ENCODE results near the gene SLCO2B1.

Gene SLCO2B1

DNA sequence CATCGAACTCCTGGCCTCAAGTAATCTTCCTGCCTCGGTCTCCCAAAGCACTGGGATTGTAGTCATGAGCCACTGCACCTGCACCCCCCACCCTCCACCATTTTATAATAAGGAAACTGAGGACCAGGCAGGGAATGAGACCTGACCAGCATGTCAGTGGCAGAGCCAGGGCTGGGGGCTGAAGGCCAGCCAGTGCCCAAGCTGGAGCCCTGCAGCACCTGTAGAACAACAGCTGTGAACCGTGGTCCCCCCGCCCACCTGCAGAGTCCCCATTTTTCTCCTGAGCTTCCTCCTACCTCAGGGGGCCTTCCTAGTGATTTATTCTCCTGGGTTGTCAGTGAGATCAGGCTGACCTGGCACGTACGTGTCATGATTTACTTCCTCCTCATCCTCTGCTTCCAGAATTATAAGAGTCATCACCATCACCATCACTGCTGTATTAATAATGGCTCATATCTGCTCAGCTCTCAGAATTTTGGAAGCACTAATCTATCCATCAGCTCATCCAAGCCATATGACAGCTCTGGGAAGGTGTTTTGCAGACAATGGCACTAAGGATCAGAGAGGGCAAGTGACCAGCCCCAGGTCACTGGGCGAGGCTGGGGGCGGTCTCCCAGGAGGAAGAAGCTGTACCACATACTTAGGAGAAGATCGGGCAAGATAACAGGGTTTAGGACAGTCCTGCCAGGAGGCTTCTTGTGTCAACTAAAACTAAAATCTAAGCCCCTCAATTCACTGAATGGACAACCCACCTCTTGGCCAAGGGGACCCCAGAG, 5.5 kb upstream of the SLCO2B1 start:
- DNase-seq (ENCODE audit: low spot score): no peak

DNA sequence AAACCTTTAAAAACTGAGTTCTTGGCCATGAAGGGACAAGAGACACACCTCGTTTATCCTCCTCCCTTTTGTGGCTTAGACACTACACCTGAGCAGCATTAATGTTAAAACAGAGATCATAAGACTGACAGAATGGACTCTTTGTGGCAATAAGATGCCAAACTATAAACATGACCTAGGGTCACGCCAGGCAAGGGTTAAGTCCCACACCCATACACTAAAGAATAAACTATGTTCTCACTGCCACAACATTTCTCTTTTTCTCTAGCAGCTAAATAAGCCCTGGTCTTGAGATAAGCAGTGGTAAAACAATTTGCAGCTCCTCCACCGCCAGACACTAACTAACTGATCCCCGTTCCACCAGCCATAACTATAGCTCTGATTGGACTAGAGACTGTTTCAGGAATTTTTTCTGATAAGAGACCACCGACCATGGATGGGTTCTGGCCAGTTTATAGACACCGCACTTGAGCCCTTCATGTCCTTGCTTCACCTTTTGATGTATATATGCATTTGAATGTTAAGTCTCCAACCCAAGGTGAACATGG, 4.9 kb upstream of the SLCO2B1 start:
- no peak for DNase-seq (ENCODE audit: low spot score)

DNA sequence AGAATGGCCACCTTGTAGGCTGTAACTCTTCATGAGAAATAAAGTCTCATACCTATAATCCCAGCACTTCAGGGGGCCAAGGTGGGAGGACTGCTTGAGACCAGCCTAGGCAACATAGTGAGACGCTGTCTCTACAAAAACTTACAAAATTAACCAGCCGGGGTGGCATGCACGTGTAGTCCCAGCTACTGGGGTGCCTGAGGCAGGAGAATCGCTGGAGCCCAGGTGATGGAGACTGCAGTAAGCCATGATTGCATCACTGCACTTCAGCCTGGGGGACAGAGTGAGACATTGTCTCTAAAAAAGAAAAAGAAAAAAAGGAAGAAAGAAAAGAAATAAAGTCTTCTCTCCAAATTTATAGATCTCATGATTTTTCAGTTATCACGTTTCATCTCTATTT, 4.2 kb upstream of the SLCO2B1 start:
- no peak for DNase-seq (ENCODE audit: low spot score)

DNA sequence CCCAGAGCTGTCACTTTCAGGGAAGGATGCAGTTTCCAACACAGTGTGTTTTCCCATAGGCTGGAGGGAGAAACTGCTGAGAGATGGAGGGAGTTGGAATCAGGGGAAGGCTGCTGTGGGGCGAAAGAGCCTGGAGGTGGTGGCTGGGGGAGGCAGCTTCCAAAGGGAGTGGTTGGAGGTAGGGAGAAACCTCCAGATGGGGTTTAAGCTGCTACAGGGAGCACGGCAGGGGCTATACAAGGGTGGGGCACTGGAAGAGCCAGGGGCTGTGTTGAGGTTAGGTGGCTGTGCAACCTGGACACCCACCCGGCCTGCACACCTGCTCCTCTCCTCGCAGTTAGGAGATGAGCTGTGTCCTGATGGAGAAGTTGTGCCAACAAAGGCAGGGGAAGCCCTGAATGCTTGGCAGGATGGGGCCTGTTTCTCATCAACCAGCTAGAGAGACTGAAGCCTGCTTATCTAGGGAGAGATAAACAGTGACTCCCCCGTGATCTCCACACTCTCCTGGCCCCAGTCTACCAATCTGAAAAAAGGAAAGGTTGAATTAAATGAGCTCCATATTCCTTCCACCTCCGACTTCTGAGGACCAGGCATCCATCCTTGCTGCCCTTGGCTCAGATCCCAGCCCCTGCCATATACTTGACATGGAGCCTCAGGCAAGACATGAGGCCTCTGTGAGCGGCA, 3.6 kb upstream of the SLCO2B1 start:
- no peak for DNase-seq (ENCODE audit: low spot score)

DNA sequence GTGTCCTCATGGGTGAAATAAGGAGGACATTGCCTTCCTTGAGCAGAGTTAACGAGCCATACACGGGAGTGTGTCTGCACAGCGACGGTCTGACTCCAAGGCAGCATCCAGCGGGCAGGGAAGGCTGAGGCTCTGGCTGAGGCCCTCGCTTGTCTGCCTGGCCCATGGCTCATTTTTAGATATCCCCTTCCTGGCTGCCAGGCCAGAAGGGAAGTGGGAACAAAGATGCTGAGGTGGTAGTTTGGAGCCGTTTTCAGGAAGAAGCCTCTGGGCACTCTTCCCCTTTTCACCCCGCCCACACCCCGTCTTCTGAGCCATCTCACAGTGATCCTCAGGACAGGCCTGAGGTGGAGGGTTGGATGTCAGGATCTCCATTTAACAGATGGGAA, 3.0 kb upstream of the SLCO2B1 start:
- DNase-seq (ENCODE audit: low spot score): peak; percentile 46

DNA sequence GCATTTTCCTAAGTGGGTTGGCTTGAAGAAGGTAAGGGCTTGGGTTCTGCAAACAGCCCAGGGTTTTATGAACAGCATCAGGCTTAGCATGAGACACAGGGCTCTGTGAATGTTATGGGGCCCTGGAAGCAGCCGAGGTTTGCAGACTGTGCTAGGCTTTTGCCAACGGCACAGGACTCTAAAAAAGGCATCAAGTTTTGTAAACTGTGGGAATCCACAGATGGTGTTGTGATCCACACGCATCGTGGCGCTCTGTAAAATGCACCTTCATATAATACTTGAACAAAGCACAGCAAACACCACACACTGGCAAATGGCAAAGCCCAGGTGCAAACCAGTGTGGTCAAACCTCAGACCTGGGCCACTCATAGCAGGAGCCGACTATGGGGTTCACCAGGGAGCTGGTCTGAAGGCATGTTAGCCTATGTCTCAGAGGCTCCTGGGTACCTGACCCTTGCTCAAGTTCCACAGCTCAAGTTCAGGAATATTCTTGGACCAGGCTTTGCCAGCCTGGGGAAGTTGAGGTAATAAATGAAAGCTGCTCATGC, 2.4 kb upstream of the SLCO2B1 start:
- no peak for DNase-seq (ENCODE audit: low spot score)

DNA sequence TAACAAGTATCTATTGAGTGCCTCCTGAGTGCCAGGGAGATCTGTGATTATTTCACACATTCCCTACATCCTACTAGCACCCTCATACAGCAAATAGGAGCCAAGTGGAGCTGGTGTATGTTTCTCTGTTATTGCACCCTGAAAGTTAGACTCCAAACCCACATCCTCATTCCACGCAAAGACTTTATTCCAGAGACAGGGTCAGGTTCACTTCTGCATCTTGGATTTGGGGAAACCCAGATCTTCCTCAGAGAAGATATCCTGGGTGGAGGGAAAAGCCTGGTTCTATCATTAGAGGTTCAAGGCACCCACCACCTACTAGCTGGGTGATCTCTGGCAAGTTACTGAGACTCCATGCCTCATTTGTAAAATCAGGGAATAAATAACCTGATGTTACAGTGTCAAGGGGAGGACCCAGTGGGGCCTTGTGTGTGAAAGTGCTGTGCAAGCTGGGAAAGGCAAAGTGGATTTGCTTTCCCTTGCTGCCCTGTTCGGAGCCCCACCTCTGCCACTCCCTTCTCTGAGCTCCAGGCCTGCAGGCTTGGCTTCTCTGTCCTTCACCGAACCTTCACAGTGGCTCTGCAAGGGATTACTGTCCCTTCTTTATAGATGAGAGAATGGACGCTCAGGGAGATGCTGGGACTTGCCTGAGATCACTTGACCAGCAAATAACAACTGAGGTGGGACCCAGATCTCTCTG, 991 bp upstream of the SLCO2B1 start:
- no peak for DNase-seq (ENCODE audit: low spot score)

DNA sequence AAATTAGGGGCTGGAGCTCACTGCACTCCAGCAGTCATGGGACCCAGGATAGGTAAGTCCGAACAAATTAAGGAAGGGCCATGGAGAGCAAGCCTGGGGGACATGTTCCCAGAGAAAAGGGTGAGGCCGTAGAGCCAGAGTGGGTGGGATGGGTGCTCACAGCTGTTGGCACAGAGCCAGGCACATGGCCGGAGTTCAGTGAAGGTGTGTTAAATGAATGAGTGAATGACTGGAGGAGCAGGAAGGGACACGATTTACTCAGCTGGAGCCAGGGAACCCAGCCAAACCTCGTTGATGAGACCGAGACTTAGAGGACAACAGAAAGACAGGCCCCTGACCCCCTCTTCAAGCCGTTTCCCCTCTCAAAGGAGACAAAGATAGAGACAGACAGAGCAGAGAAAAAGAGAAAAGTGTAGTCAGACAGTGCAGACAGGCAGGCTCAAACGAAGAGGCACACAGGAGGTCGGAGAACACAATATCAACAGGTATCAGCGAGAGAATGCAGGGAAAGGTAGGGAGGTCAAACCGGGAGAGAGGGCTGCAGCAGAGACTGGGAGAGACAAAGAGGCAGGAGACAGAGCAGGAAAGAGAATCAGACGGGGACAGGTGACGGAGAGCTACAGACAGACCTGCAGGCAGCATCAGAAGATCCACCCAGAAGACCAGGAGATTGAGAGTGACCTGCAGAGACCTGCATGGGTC, 590 bp downstream of the SLCO2B1 start:
- no peak for DNase-seq (ENCODE audit: low spot score)

DNA sequence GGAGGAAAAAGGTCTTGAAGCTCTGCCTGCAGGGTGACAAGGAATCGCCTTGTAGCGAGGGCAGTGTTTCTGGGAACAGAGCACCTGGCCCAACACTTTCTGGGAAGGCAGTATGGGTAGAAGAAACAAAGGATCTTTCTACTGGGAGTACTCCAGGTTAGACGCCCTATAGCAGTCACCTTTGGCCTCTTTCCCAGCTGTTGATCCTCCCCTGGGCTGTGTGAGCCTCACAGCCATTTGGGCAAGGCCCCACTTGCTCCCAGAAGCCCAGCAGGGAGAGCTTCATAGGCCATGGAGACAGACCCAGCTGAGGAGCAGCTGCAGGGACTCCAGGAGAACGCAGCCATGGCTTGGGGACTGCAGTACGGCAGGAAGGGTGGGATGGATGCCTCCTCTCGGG, 1.2 kb downstream of the SLCO2B1 start:
- no peak for DNase-seq (ENCODE audit: low spot score)

DNA sequence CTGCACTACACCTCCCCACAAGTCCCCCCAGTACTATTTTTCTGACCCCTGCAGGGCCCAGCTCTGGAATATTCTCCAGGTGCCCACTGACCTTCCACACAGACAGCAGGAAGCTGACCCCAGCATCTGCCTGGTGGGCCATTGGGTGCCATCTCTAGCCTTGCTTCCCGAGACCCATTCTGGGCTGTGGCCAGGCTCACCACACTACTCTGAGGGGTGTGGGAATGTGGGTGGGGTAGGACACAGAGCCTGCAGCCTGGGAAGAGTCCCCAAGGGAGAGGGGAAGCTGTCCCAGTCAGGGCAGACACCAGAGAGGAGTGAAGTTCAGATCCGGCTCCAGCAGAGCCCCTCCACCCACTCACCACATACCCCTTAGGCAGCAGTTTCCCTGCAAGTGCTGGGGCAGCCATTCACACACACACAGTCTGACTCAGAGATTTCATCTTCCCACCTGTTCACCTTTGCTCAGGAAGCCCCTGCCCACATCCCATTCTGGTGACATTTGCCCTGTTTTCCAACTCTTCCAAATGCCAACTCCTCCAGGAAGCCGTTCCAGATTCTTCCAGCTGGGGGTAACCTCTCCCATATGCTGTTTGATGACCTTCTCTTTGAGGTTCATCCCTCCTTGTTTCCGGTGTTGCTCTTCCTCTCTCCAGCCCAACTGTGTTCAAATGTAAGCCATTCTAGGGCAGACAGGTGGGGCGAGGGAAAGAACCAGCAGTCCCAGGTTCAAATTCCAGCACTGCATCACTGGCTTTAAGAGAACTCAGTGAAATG, 1.9 kb downstream of the SLCO2B1 start:
- DNase-seq (ENCODE audit: low spot score): no peak

DNA sequence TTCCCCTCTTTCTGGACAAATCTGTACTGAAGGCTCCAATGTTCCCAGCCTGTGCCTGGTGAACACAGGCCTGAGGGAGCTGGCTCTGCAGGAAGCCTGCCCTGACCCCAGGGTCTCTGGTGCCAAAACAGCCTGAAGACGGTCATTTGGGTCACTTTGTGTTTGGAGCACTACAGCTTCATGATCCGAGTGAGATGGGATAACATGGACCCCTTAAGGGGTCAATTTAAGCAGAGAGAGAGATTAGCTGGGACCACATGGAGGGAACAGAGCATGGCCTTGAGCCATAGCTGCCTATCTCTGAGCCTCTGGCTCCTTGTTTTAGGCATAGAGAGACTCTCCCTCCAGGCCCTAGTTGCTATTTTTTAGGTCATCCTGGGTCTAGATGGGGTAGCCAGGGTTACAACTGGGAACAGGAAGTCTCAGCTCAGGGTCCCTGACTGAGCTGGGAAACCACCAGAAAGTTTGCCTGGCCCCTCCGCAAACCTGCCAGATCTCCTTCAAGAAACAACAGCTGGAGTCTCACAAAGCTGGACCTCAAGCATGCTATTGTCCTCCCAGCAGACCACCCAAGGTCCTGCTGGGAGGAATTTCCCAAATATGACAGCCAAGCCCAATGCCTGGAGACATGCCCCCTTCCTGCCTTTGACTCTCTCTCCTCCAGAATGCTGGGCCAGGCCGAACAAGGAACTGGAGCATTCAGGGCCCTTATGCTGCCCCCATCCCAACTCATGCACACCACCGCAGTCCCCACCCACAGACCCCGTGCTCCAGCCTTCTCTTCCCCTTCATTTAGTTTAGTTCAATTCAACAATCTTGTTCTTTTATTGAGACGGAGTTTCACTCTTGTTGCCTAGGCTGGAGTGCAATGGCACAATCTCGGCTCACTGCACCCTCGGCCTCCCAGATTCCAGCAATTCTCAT, 4.0 kb downstream of the SLCO2B1 start:
- DNase-seq (ENCODE audit: low spot score): no peak

DNA sequence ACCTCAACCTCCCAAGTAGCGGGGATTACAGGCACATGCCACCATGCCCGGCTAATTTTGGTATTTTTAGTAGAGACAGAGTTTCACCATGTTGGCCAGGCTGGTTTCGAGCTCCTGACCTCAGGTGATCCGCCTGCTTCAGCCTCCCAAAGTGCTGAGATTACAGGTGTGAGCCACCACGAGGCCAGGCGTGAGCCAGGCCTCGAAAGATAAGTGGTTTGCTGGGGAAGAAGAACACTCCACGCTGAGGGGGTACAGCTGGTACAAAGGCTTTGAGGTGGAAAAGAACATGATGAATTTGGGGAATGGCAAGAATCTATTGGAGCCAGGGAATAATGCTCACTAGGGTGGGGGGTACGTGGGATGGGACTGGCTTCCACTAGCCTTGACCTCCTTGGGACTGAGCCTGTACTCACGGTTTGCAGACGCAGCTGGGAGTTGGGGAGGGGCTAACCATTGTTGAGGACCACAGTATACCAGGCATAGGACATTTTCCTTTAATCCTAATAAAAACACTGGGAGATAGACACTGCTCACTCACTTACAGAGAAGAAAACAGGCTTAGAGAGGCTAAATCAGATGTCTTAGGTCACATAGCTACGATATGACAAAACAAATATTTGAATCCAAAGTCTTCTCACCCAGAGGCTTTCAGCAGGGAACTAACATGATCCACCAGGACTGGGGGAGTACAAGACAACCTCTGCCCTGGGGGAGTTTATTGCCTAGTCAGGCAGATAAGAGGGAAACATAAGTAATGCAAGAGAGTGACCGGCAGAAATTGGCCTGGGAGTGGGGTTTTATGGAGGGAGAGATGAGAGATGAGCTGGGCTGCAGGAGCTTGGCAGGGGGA, 4.9 kb downstream of the SLCO2B1 start:
- DNase-seq (ENCODE audit: low spot score): no peak

DNA sequence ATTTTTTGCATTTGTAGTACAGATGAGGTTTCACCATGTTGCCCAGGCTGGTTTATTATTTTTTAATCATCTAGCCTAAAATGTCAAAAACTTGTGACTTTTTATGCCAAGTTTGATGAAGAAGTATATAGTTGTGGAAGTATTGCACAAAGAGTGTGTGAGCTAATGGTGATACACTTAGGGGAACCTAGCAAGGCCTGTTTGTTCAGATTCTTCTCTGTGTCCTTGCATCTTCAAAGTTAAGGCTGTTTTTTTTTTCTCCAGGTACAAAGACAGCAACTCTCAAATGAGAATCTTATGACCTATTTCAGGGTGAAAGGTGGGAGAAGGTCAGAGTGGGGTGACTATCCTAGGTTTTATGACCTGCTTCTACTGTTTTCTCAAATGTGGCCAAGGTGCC, 7.3 kb downstream of the SLCO2B1 start:
- DNase-seq (ENCODE audit: low spot score): no peak

DNA sequence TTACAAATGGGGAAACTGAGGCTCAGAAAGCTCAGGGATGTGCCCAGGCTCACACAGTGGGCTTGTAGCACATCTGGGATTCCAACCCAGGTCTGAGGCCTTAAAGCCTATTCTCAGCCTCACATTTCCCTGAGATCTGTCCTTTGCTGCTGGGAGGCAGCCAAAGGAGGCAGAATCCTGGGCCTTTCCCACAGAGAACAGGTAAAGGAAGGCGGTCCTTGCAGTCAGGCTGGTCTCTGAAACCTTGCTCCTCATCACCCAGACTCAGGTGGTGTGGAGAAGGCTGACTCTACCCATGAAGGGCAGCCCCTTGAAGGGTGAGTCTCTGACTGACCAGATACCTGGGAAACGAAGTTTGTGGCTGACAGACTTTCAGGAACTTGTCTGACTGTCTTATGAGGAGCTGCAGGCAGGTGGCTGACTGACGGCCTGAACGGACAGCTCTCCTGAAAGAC, 7.8 kb downstream of the SLCO2B1 start:
- no peak for DNase-seq (ENCODE audit: low spot score)

DNA sequence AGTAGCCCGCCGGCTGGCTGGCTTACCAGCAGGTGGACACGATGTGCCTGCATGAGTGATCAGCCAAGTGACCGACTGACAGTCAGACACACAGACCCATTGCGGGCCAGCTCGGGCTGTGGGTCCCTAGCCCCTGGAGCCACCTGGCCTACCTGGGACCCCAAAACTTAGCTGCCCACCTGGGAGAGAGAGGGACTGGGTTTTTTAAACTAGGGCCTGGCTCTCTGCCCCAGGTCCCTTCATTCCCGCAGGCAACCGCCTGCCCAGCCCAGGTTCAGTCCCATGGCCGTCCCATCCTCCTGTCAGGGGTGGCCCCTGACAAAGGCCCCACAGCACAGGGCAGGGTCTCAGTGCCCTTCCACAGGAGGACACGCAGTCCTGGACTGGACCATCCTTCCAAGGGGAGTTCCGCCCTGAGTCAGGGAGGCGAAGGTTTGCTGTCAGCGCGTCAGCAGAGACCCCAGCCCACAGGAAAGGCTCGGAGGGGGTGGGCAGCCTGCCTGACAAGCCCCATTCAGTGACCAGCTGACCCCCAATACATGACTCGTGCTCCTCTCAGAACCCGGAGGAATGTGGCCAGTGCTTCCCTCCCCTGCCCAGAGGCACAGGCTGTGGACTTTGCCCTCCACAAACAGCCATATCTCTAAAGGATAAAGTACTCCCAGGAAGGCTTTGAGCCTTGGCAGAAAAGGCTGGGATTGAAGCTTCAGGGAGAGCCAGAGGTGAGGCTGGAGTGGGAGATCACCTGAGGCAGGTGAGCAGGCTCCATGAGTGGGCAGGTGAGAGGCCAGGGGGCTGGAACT, 8.4 kb downstream of the SLCO2B1 start:
- DNase-seq (ENCODE audit: low spot score): no peak

DNA sequence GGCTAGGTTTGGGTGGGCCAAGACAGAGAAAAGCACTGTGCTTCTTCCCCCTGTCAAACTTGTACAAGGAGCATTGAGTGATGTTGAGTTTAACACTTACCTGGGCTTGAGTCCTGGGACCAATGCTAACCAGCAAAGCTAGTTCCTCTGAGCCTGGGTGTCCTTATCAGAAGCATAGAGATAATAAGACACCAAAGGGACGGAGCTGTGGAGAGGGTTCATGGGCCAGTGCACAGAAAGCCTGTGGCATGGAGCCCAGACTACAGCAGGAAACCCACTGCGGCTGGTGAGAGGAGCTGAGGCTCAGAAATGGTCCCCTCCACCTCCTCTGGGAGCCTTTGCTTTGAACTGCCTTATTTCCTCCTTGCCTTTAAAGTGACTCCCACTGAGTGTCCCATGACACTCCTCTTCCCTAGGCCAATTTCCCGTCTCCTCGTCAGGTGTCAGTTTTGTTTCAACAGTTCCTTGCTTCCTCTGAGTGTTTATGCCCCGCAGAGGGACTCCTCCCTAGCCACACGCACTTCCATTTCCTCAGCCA, 9.4 kb downstream of the SLCO2B1 start:
- DNase-seq (ENCODE audit: low spot score): no peak

DNA sequence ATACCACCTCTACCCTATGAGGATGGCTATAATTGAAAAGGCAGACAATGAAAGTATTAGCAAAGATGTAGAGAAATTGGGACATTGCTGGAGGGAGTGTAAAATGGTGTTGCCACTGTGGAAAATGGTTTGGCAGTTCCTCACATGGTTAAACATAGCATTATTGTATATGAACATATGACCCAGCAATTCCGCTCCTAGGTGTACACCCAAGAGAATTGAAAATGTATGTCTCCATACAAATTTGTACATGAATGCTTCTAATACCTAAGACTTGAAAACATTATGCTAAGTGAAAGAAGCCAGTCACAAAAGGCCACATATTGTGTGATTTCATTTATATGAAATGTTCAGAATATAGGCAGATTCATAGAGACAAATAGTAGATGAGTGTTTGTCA, 10.0 kb downstream of the SLCO2B1 start:
- no peak for DNase-seq (ENCODE audit: low spot score)
